Calu3 (cell line): ENCODE data around the gene ANO4. TPM values are rescaled to one million over a fixed set of nuclear protein-coding genes. Genes with fewer than 3 reads are reported as not detected.
"Not testable (repeated sequence)": the region's sequence is repeated elsewhere in the genome, so short reads cannot be mapped to it uniquely, and the experiment has no call there.

Experiments used
- BruUV-seq: library from RNA; stranded (reverse); fragments of 400-500 nt; replicated peaks from 2 replicates; lab custom pipeline; 2021; lab: Mats Ljungman, UMichigan
- CTCF ChIA-PET: fragments of 300-600 bp; sonication (Branson Sonifier 250); formaldehyde crosslinking; loops from one replicate; lab custom pipeline; 2022; ENCODE audit warnings: antibody characterized with exemption; lab: Charles Lee
- DNase-seq: peaks from one replicate; pipeline ENCODE4 v3.0.0; 2022
- H3K27ac Mint-ChIP-seq: one replicate; pipeline ENCODE4 v1.8.0; 2022; ENCODE audit warnings: mixed read lengths; ENCODE audit not compliant: unreplicated experiment
- H3K27me3 Mint-ChIP-seq: one replicate; pipeline ENCODE4 v1.8.0; 2022; ENCODE audit warnings: mixed read lengths; ENCODE audit not compliant: unreplicated experiment
- H3K36me3 Mint-ChIP-seq: one replicate; pipeline ENCODE4 v1.8.0; 2022; ENCODE audit warnings: mild to moderate bottlenecking, moderate library complexity, mixed read lengths; ENCODE audit not compliant: insufficient read depth, unreplicated experiment
- H3K4me1 Mint-ChIP-seq: one replicate; pipeline ENCODE4 v1.8.0; 2022; ENCODE audit warnings: mild to moderate bottlenecking, low read depth, mixed read lengths; ENCODE audit not compliant: unreplicated experiment
- H3K4me3 Mint-ChIP-seq: one replicate; pipeline ENCODE4 v1.8.0; 2022; ENCODE audit warnings: mild to moderate bottlenecking, low read depth, moderate library complexity, mixed read lengths; ENCODE audit not compliant: unreplicated experiment
- H3K9me3 Mint-ChIP-seq: one replicate; pipeline ENCODE4 v1.8.0; 2022; ENCODE audit warnings: low read depth, mixed read lengths; ENCODE audit not compliant: unreplicated experiment
- intact Hi-C: fragments of 100-400 bp; cut with micrococcal nuclease; formaldehyde crosslinking; loops from one replicate; pipeline ENCODE4 v1.10.0; 2022; ENCODE audit not compliant: unreplicated experiment
- total RNA-seq: library from RNA; stranded (reverse); gene quantifications from 2 replicates; pipeline ENCODE4 v1.2.3, GENCODE V29; 2022
- TF ChIP-seq, protein P1 (sequence below): fragments of 200-600 bp; IDR thresholded peaks from one replicate; pipeline ENCODE4 v1.8.0; 2022; ENCODE audit warnings: antibody characterized with exemption; ENCODE audit not compliant: unreplicated experiment

The ANO4 gene
- total RNA-seq, 1 experiment from 2014 or later: 1.9 TPM

- BruUV-seq: no TSS peak
These were observed 292.0 kb downstream of the ANO4 start for GRCh38 chr12:101086490-101087135.

DNA sequence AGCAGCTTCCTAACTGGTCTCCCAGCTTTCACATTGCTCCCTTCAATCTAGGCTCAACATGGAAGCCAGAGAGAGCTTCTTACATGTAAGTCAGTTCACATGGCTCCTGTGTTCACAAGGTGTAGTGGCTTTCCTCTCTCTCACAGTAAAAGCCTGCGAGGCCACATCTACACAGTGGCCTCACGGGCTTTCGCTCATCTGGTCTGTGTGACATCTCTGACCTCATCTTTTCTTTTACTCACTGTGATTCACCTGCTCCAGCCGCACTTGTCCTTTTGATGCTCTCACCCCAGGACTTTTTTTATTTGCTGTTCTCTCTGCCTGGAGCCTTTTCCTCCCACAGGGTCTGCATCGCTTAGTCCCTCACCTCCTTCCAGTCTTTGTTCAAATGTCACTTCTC lies 293.3 kb downstream of the ANO4 start:
- no TSS peak for BruUV-seq
- H3K9me3 Mint-ChIP-seq: no peaks in the 10 kb centered on the region
- CTCF ChIA-PET: no interaction called here
- TF ChIP-seq, protein P1, sequence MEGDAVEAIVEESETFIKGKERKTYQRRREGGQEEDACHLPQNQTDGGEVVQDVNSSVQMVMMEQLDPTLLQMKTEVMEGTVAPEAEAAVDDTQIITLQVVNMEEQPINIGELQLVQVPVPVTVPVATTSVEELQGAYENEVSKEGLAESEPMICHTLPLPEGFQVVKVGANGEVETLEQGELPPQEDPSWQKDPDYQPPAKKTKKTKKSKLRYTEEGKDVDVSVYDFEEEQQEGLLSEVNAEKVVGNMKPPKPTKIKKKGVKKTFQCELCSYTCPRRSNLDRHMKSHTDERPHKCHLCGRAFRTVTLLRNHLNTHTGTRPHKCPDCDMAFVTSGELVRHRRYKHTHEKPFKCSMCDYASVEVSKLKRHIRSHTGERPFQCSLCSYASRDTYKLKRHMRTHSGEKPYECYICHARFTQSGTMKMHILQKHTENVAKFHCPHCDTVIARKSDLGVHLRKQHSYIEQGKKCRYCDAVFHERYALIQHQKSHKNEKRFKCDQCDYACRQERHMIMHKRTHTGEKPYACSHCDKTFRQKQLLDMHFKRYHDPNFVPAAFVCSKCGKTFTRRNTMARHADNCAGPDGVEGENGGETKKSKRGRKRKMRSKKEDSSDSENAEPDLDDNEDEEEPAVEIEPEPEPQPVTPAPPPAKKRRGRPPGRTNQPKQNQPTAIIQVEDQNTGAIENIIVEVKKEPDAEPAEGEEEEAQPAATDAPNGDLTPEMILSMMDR: no peak
- no peak for DNase-seq
- no peak overlapping the region for H3K4me3 Mint-ChIP-seq
- H3K27ac Mint-ChIP-seq: no peak overlapping the region
- H3K27me3 Mint-ChIP-seq: no peaks in the 10 kb centered on the region
- H3K4me1 Mint-ChIP-seq: no peaks in the 10 kb centered on the region
- intact Hi-C loops: no loop called here
- H3K36me3 Mint-ChIP-seq: no peaks in the 10 kb centered on the region

More at GRCh38 chr12:101086490-101087135, 292.0 kb downstream of the ANO4 start:
- H3K36me3 Mint-ChIP-seq: no peaks in the 10 kb centered on the region
- H3K4me1 Mint-ChIP-seq: no peaks in the 10 kb centered on the region
- CTCF ChIA-PET: interaction anchor here (0.6 kb wide), 1 partner anchor 12 kb away, joined by 4 read pairs; no protein-coding TSS in a partner anchor
- H3K27ac Mint-ChIP-seq: no peak overlapping the region
- no peaks in the 10 kb centered on the region for H3K27me3 Mint-ChIP-seq
- TF ChIP-seq, protein P1: no peak
- DNase-seq: no peak
- H3K9me3 Mint-ChIP-seq: peaks cover 3% of the 10 kb centered on the region
- intact Hi-C loops: no loop called here
- no peak overlapping the region for H3K4me3 Mint-ChIP-seq

DNA sequence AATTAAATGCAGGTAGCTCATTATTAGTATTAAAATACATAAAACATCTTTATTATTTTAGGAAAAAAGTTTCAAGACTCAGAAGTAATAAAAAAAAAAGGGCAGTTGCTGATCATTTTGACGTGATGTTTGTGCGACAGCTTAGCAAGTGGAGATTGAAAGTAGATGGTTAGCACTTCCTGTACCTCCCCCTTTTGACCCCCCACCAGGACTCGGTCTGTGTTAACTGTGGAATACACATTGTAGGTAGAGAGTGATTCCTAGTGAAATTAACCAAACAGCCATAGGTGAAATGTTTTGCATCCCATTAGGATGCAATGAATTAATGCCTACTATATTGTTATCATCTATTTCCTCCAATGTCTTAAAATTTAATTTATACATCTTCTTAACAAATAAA lies 294.7 kb downstream of the ANO4 start:
- no peak for DNase-seq
- Mint-ChIP-seq H3K27ac (no peak overlapping the region), H3K27me3 (no peaks in the 10 kb centered on the region), H3K36me3 (no peaks in the 10 kb centered on the region), H3K4me1 (no peaks in the 10 kb centered on the region), H3K9me3 (no peaks in the 10 kb centered on the region), H3K4me3 (no peak overlapping the region)
- TF ChIP-seq, protein P1: no peak
- CTCF ChIA-PET: no interaction called here
- intact Hi-C loops: no loop called here
- no TSS peak for BruUV-seq

- H3K36me3 Mint-ChIP-seq, H3K27me3 Mint-ChIP-seq, H3K9me3 Mint-ChIP-seq, intact Hi-C loops, DNase-seq, H3K27ac Mint-ChIP-seq, H3K4me3 Mint-ChIP-seq, CTCF ChIA-PET, BruUV-seq, H3K4me1 Mint-ChIP-seq: not testable (repeated sequence)
These were observed 295.6 kb downstream of the ANO4 start for GRCh38 chr12:101090222-101090621.
